Cardiac fibroblast (primary cell): ENCODE measurements around the gene HLTF.
"Not testable (repeated sequence)": the region's sequence is repeated elsewhere in the genome, so short reads cannot be mapped to it uniquely, and the experiment has no call there.

Experiments used
- DNase-seq, 2 donors: peaks; one replicate each; pipeline versions ENCODE4 v3.0.0 to v3.0.0-alpha.2; 2010; ENCODE audit warnings: low read depth in 2 of 2
- H3K4me3 ChIP-seq, 2 donors: replicated peaks in 1 of 2; 1 replicate in 1 of 2; 2 replicates in 1 of 2; pipeline ENCODE4 v1.5.1; 2011; ENCODE audit warnings: low read depth in 2 of 2, low read length in 2 of 2, mild to moderate bottlenecking in 2 of 2, moderate library complexity in 1 of 2
- CTCF ChIP-seq: IDR thresholded peaks from one replicate; pipeline ENCODE4 v1.5.1; 2011; ENCODE audit warnings: low read depth, mild to moderate bottlenecking, low read length, inconsistent platforms

HLTF gene

GRCh38 chr3:148991219-148992026, 94.9 kb downstream of the HLTF start, which contains the start of gene GYG1:
GYG1 (plus strand) TSS chr3:148991540; CDS start chr3:148991641, 101 bp downstream.
- DNase-seq = peak; percentile 79 to 88
- peak; percentile 18 for TF ChIP-seq CTCF
- H3K4me3 ChIP-seq = peak within 1 kb of the TSS; percentile 68 to 79

GRCh38 chr3:148990236-148990635, 96.1 kb downstream of the HLTF start:
- no peak for DNase-seq
- TF ChIP-seq CTCF = no peak
- H3K4me3 ChIP-seq = no peak overlapping the region

- not testable (repeated sequence) for H3K4me3 ChIP-seq, DNase-seq
These were observed 98.8 kb downstream of the HLTF start for GRCh38 chr3:148987551-148987950.

GRCh38 chr3:148981273-148981672, 105.1 kb downstream of the HLTF start:
- no peak overlapping the region for H3K4me3 ChIP-seq
- DNase-seq = no peak
- no peak for TF ChIP-seq CTCF
